K562 (cell line): Measurements from ENCODE around the gene TMEM132C.

Experiments
- CEBPB ChIP-seq: fragments of 450-650 bp; IDR thresholded peaks from 2 replicates; pipeline ENCODE4 v1.6.1; 2016; ENCODE audit warnings: missing genetic modification characterization, missing compliant biosample characterization
- CTCF ChIP-seq, 3 experiments: IDR thresholded peaks in 2 of 3; conservative IDR thresholded peaks in 1 of 3; 2 replicates each; pipeline ENCODE4 v1.5.1; 2011 to 2012; ENCODE audit warnings: low read length in 3 of 3, mild to moderate bottlenecking in 3 of 3, control low read depth in 2 of 3, improper control_type of control experiment in 1 of 3, inconsistent platforms in 1 of 3, low read depth in 1 of 3, mixed read lengths in 1 of 3, moderate library complexity in 1 of 3; ENCODE audit not compliant: insufficient read depth in 2 of 3
- ESRRA ChIP-seq: fragments of 450-650 bp; IDR thresholded peaks from 2 replicates; pipeline ENCODE4 v1.6.1; 2014; ENCODE audit warnings: low read depth, mild to moderate bottlenecking, moderate library complexity, borderline replicate concordance
- EZH2 ChIP-seq: IDR thresholded peaks from 2 replicates; pipeline ENCODE4 v1.6.1; 2012; ENCODE audit warnings: low read depth, mild to moderate bottlenecking, inconsistent platforms, low read length, borderline replicate concordance
- HNRNPK ChIP-seq: fragments of 200-400 bp; formaldehyde crosslinking; IDR thresholded peaks from one replicate; pipeline ENCODE4 v1.6.1; 2018; ENCODE audit warnings: mild to moderate bottlenecking, low read depth, low read length; ENCODE audit not compliant: poor library complexity, severe bottlenecking
- MAX ChIP-seq: sonication (generic); formaldehyde crosslinking; IDR thresholded peaks from 2 replicates; pipeline ENCODE4 v1.9.0; 2022; ENCODE audit warnings: mild to moderate bottlenecking, missing genetic modification reagents
- NFIC ChIP-seq: fragments of 450-650 bp; IDR thresholded peaks from 2 replicates; pipeline ENCODE4 v1.6.1; 2017; ENCODE audit warnings: mild to moderate bottlenecking, inconsistent platforms
- NR2F6 ChIP-seq: fragments of 450-650 bp; formaldehyde crosslinking; IDR thresholded peaks from 2 replicates; pipeline ENCODE4 v1.4.0; 2020; ENCODE audit warnings: mild to moderate bottlenecking
- PRDM10 ChIP-seq: fragments of 450-650 bp; IDR thresholded peaks from 2 replicates; pipeline ENCODE4 v1.6.1; 2018; ENCODE audit not compliant: partially characterized antibody
- SMC3 ChIP-seq: conservative IDR thresholded peaks from 2 replicates; pipeline ENCODE4 v1.6.1; 2011; ENCODE audit warnings: low read depth, low read length, improper control_type of control experiment; ENCODE audit not compliant: insufficient read depth
- ZBTB7A ChIP-seq: IDR thresholded peaks from 2 replicates; pipeline ENCODE4 v1.6.1; 2011; ENCODE audit warnings: low read depth, mild to moderate bottlenecking, low read length, moderate library complexity, borderline replicate concordance; ENCODE audit not compliant: control insufficient read depth

- no peak for TF ChIP-seq ESRRA
- no peak for TF ChIP-seq NR2F6 (CRISPR knock-in tag)
- TF ChIP-seq PRDM10 = no peak
- no peak for TF ChIP-seq MAX (CRISPR knock-in tag)
- no peak for TF ChIP-seq CEBPB (tag)
- no peak for TF ChIP-seq ZBTB7A
- TF ChIP-seq SMC3 = no peak
- TF ChIP-seq CTCF (IDR thresholded peaks at IDR 0.05 in 2 of 3, conservative IDR thresholded peaks at IDR 0.05 in 1 of 3; ENCODE audit: insufficient read depth in 2 of 3, low read depth in 1 of 3, low read length in 3 of 3) = no peak
- TF ChIP-seq EZH2 = no peak
- no peak for TF ChIP-seq NFIC
- no peak for TF ChIP-seq HNRNPK
These were observed 251.7 kb downstream of the TMEM132C start for GRCh38 chr12:128518644-128519043.
